Activated naive CD4-positive, alpha-beta T cell treated with anti-CD3 and anti-CD28 coated beads, Interleukin-2, amount 10 ng/mL, durations not matched to agents 7 days and 5 days (primary cell): ENCODE results near the gene PKIG.

Experiments
- CTCF ChIA-PET: fragments of 350-600 bp; sonication (Branson Sonifier 250); formaldehyde crosslinking; loops from one replicate; lab custom pipeline; 2021; ENCODE audit warnings: antibody characterized with exemption; lab: Charles Lee
- DNase-seq: peaks from one replicate; pipeline ENCODE4 v3.0.0-alpha.2; 2020
- H3K27ac Mint-ChIP-seq: one replicate; pipeline ENCODE4 v1.8.0; 2021; ENCODE audit warnings: mild to moderate bottlenecking, moderate library complexity, mixed read lengths
- H3K27me3 Mint-ChIP-seq: one replicate; pipeline ENCODE4 v1.8.0; 2021; ENCODE audit warnings: mild to moderate bottlenecking, mixed read lengths
- H3K36me3 Mint-ChIP-seq: one replicate; pipeline ENCODE4 v1.8.0; 2021; ENCODE audit warnings: mixed read lengths
- H3K4me1 Mint-ChIP-seq: one replicate; pipeline ENCODE4 v1.8.0; 2021; ENCODE audit warnings: mixed read lengths
- H3K4me3 Mint-ChIP-seq: one replicate; pipeline ENCODE4 v1.8.0; 2021; ENCODE audit warnings: mild to moderate bottlenecking, moderate library complexity, mixed read lengths
- H3K9me3 Mint-ChIP-seq: one replicate; pipeline ENCODE4 v1.8.0; 2021; ENCODE audit warnings: mixed read lengths

PKIG gene

GRCh38 chr20:44622501-44623270, 40.3 kb downstream of the PKIG start:
- H3K4me1 Mint-ChIP-seq, result peaks cover 27% of the 10 kb centered on the region
- H3K4me3 Mint-ChIP-seq, result no peak overlapping the region
- peaks cover 6% of the 10 kb centered on the region for H3K9me3 Mint-ChIP-seq
- no peak overlapping the region for H3K27ac Mint-ChIP-seq
- H3K36me3 Mint-ChIP-seq, result peaks cover 85% of the 10 kb centered on the region
- CTCF ChIA-PET, result no interaction called here
- H3K27me3 Mint-ChIP-seq, result no peaks in the 10 kb centered on the region
- no peak for DNase-seq

DNA sequence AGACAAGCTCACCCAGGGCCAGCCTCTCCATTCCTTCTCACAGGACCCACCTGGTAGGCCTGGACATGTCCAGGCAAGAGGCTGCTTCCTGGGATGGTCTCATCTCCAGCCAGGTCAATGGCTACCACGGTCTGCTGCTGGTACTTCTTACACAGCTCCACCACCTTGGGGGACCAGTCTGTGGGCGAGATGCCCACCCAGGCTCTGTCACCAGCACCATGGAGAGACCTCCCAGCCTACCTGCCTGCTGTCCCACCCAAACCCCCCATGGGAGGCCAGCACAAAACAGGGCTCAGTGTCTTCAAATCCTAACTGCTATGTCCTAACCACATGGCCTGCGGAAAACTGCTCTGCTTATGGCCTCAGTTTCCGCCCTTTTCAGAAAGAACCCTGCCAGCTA, 41.8 kb downstream of the PKIG start:
- peaks cover 6% of the 10 kb centered on the region for H3K9me3 Mint-ChIP-seq
- CTCF ChIA-PET, result no interaction called here
- H3K4me1 Mint-ChIP-seq, result peaks cover 13% of the 10 kb centered on the region
- no peaks in the 10 kb centered on the region for H3K27me3 Mint-ChIP-seq
- no peak overlapping the region for H3K4me3 Mint-ChIP-seq
- peaks cover 80% of the 10 kb centered on the region for H3K36me3 Mint-ChIP-seq
- H3K27ac Mint-ChIP-seq, result no peak overlapping the region
- no peak for DNase-seq

- H3K27me3 Mint-ChIP-seq, result no peaks in the 10 kb centered on the region
- no peak overlapping the region for H3K27ac Mint-ChIP-seq
- peaks cover 7% of the 10 kb centered on the region for H3K4me1 Mint-ChIP-seq
- CTCF ChIA-PET, result no interaction called here
- no peak overlapping the region for H3K4me3 Mint-ChIP-seq
- DNase-seq, result no peak
- peaks cover 74% of the 10 kb centered on the region for H3K36me3 Mint-ChIP-seq
- peaks cover 6% of the 10 kb centered on the region for H3K9me3 Mint-ChIP-seq
These were observed 42.4 kb downstream of the PKIG start for GRCh38 chr20:44624743-44625271.

DNA sequence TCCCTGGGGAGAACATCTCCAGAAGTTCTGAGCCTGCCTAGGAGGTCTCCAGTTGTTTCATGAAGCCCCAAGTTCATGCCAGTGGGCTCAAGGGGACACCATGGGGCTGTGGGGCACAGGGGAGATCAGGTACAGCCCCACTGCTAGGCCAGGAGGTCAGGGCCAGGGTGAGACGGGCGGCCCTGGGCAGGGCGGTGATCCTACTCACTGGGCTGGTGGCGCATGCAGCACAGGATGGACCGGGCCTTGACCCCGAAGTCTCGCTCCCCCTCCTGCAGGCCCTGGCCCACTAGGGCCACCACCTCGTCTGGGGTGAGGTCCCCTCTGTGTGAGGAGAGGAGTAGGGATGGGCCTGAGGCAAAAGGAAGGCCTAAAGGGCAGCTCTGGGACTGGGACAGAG, 43.0 kb downstream of the PKIG start:
- CTCF ChIA-PET, result interaction anchor here (1.5 kb wide), 1 partner anchor 15 kb away, joined by 4 read pairs; no protein-coding TSS in a partner anchor
- peaks cover 5% of the 10 kb centered on the region for H3K4me1 Mint-ChIP-seq
- H3K36me3 Mint-ChIP-seq, result peaks cover 73% of the 10 kb centered on the region
- H3K4me3 Mint-ChIP-seq, result no peak overlapping the region
- H3K27me3 Mint-ChIP-seq, result no peaks in the 10 kb centered on the region
- peaks cover 6% of the 10 kb centered on the region for H3K9me3 Mint-ChIP-seq
- H3K27ac Mint-ChIP-seq, result peak overlapping the region; percentile 24
- no peak for DNase-seq

- Mint-ChIP-seq H3K4me1 (peaks cover 3% of the 10 kb centered on the region), H3K27ac (no peak overlapping the region), H3K36me3 (peaks cover 69% of the 10 kb centered on the region), H3K4me3 (no peak overlapping the region), H3K9me3 (peaks cover 6% of the 10 kb centered on the region), H3K27me3 (no peaks in the 10 kb centered on the region)
- CTCF ChIA-PET, result interaction anchor here (1.5 kb wide), 1 partner anchor 16 kb away, joined by 4 read pairs; no protein-coding TSS in a partner anchor
- DNase-seq, result no peak
These were observed 43.9 kb downstream of the PKIG start for GRCh38 chr20:44626278-44626677.

- Mint-ChIP-seq H3K27me3 (no peaks in the 10 kb centered on the region), H3K4me3 (no peak overlapping the region), H3K9me3 (peaks cover 6% of the 10 kb centered on the region), H3K36me3 (peaks cover 67% of the 10 kb centered on the region), H3K4me1 (peaks cover 3% of the 10 kb centered on the region), H3K27ac (no peak overlapping the region)
- DNase-seq, result no peak
- CTCF ChIA-PET, result interaction anchor here (0.6 kb wide), 1 partner anchor 375 kb away, joined by 3 read pairs; no protein-coding TSS in a partner anchor
These were observed 45.1 kb downstream of the PKIG start for GRCh38 chr20:44627364-44628010.

- CTCF ChIA-PET, result no interaction called here
- H3K36me3 Mint-ChIP-seq, result peaks cover 63% of the 10 kb centered on the region
- no peaks in the 10 kb centered on the region for H3K27me3 Mint-ChIP-seq
- no peak overlapping the region for H3K27ac Mint-ChIP-seq
- H3K9me3 Mint-ChIP-seq, result no peaks in the 10 kb centered on the region
- H3K4me1 Mint-ChIP-seq, result peaks cover 3% of the 10 kb centered on the region
- H3K4me3 Mint-ChIP-seq, result no peak overlapping the region
- DNase-seq, result no peak
These were observed 46.6 kb downstream of the PKIG start for GRCh38 chr20:44629017-44629385.

DNA sequence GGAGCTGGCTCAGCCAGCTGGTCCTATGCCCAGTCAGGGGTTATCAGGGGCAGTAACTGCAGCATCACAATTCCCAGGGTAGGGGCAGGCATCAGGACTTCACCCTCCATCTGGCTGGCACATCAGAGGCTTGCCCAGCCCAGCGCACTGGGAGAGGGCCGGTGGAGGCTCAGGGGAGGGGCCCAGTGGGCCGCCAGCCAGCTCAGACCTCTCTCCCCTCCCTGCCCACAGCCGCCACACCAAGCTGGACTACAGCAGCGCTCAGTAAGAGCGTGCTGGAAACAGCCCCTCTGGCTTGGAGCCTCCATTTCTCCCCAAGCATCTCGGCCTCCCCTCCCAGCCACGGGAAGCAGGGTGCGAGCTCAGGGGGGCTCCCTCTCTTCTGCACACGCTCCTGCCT, 47.2 kb downstream of the PKIG start:
- no peaks in the 10 kb centered on the region for H3K9me3 Mint-ChIP-seq
- no peak for DNase-seq
- no peak overlapping the region for H3K27ac Mint-ChIP-seq
- CTCF ChIA-PET, result no interaction called here
- no peaks in the 10 kb centered on the region for H3K27me3 Mint-ChIP-seq
- H3K4me3 Mint-ChIP-seq, result no peak overlapping the region
- peaks cover 62% of the 10 kb centered on the region for H3K36me3 Mint-ChIP-seq
- peaks cover 3% of the 10 kb centered on the region for H3K4me1 Mint-ChIP-seq

GRCh38 chr20:44630297-44630696, 47.9 kb downstream of the PKIG start:
- peaks cover 61% of the 10 kb centered on the region for H3K36me3 Mint-ChIP-seq

GRCh38 chr20:44632103-44632752, 49.8 kb downstream of the PKIG start:
- Mint-ChIP-seq H3K27me3 (no peaks in the 10 kb centered on the region), H3K27ac (no peak overlapping the region), H3K4me1 (no peaks in the 10 kb centered on the region), H3K36me3 (peaks cover 69% of the 10 kb centered on the region), H3K4me3 (no peak overlapping the region), H3K9me3 (peaks cover 4% of the 10 kb centered on the region)
- CTCF ChIA-PET, result interaction anchor here (0.6 kb wide), 1 partner anchor 22 kb away, joined by 3 read pairs; no protein-coding TSS in a partner anchor
- no peak for DNase-seq

More at GRCh38 chr20:44630297-44630696, 47.9 kb downstream of the PKIG start:
- Mint-ChIP-seq H3K9me3 (no peaks in the 10 kb centered on the region), H3K4me1 (peaks cover 3% of the 10 kb centered on the region), H3K4me3 (no peak overlapping the region), H3K27me3 (no peaks in the 10 kb centered on the region), H3K27ac (peak overlapping the region; percentile 53)
- CTCF ChIA-PET, result no interaction called here
- DNase-seq, result no peak

GRCh38 chr20:44633187-44633810, 50.9 kb downstream of the PKIG start:
- Mint-ChIP-seq H3K4me3 (no peak overlapping the region), H3K27ac (no peak overlapping the region), H3K9me3 (peaks cover 4% of the 10 kb centered on the region), H3K36me3 (peaks cover 72% of the 10 kb centered on the region), H3K27me3 (no peaks in the 10 kb centered on the region), H3K4me1 (no peaks in the 10 kb centered on the region)
- DNase-seq, result no peak
- CTCF ChIA-PET, result no interaction called here

GRCh38 chr20:44633872-44634600, 51.7 kb downstream of the PKIG start:
- no peaks in the 10 kb centered on the region for H3K27me3 Mint-ChIP-seq
- peaks cover 7% of the 10 kb centered on the region for H3K9me3 Mint-ChIP-seq
- H3K4me3 Mint-ChIP-seq, result no peak overlapping the region
- H3K27ac Mint-ChIP-seq, result no peak overlapping the region
- H3K4me1 Mint-ChIP-seq, result peaks cover 2% of the 10 kb centered on the region
- DNase-seq, result no peak
- peaks cover 77% of the 10 kb centered on the region for H3K36me3 Mint-ChIP-seq
- CTCF ChIA-PET, result interaction anchor here (1.1 to 1.5 kb wide), 2 partner anchors 35 to 51 kb away, joined by 4 to 6 read pairs; no protein-coding TSS in a partner anchor

- peaks cover 11% of the 10 kb centered on the region for H3K4me1 Mint-ChIP-seq
- no peak for DNase-seq
- H3K4me3 Mint-ChIP-seq, result no peak overlapping the region
- peaks cover 82% of the 10 kb centered on the region for H3K36me3 Mint-ChIP-seq
- no peak overlapping the region for H3K27ac Mint-ChIP-seq
- CTCF ChIA-PET, result interaction anchor here (1.5 kb wide), 1 partner anchor 37 kb away, joined by 6 read pairs; no protein-coding TSS in a partner anchor
- H3K9me3 Mint-ChIP-seq, result peaks cover 7% of the 10 kb centered on the region
- no peaks in the 10 kb centered on the region for H3K27me3 Mint-ChIP-seq
These were observed 53.5 kb downstream of the PKIG start for GRCh38 chr20:44635877-44636276.
